Lower leg skin (tissue), 4 donors: ENCODE measurements around the gene SLITRK2. TPM values are rescaled to one million over a fixed set of nuclear protein-coding genes. Genes with fewer than 3 reads are reported as not detected.

Experiments
- DNase-seq, 2 donors: peaks; one replicate each; pipeline ENCODE4 v3.0.0-alpha.2; 2019; ENCODE audit warnings: low spot score in 2 of 2
- H3K4me3 ChIP-seq: fragments of 200-600 bp; sonication (generic); 2 replicates; pipeline ENCODE4 v1.5.1; 2017; ENCODE audit warnings: mild to moderate bottlenecking, low read depth; ENCODE audit not compliant: poor library complexity, severe bottlenecking
- CTCF ChIP-seq, 3 donors: fragments of 450-650 bp; IDR thresholded peaks; one replicate each; pipeline ENCODE4 v1.5.1; 2016; ENCODE audit warnings: antibody characterized with exemption in 3 of 3, mild to moderate bottlenecking in 3 of 3, moderate library complexity in 2 of 3
- POLR2A ChIP-seq, 2 donors: fragments of 450-650 bp; IDR thresholded peaks; one replicate each; pipeline ENCODE4 v1.6.1; 2016 to 2017; ENCODE audit warnings: antibody characterized with exemption in 2 of 2, mild to moderate bottlenecking in 1 of 2, moderate library complexity in 1 of 2
- WGBS, 2 donors: methylation state at CpG; one replicate each; pipeline ENCODE4 v1.1.5; 2018; 5-methylcytosine and 5-hydroxymethylcytosine counted together
- intact Hi-C: fragments of 100-400 bp; cut with DNase I; formaldehyde crosslinking; loops from one replicate; pipeline ENCODE4 v1.15.0; 2023; ENCODE audit warnings: low total_unique reads
- total RNA-seq, 4 donors: library from RNA; depleted of rRNA; stranded (reverse); fragments of >200 nt; gene quantifications; one replicate each; pipeline ENCODE4 v1.1.0, GENCODE V29; 2016

The SLITRK2 gene
- total RNA-seq, 4 donors from 2014 or later, result 0.21 to 1.6 (median 1.0) TPM

- no peak for DNase-seq
- TF ChIP-seq CTCF (IDR thresholded peaks at IDR 0.05) (no peak), POLR2A (IDR thresholded peaks at IDR 0.05) (no peak)
- no peak overlapping the region for H3K4me3 ChIP-seq
- WGBS, 2 donors, result 20 to 29% methylated on average over 20 of the region's 20 CpGs
- intact Hi-C loops, result no loop called here
Measured at GRCh38 chrX:145816601-145817315, 871 bp upstream of the SLITRK2 start.

GRCh38 chrX:145818186-145819113 is 821 bp downstream of the SLITRK2 start:
- H3K4me3 ChIP-seq, result no peak overlapping the region
- TF ChIP-seq POLR2A (IDR thresholded peaks at IDR 0.05) (no peak), CTCF (IDR thresholded peaks at IDR 0.05) (no peak)
- DNase-seq, result no peak
- WGBS, 2 donors, result 0 to 26% methylated on average over 17 to 63 of the region's 70 CpGs
- intact Hi-C loops, result no loop called here

GRCh38 chrX:145820825-145821224 is 3.2 kb downstream of the SLITRK2 start:
- no peak for DNase-seq
- TF ChIP-seq POLR2A (IDR thresholded peaks at IDR 0.05), result no peak
- no peak for TF ChIP-seq CTCF (IDR thresholded peaks at IDR 0.05)
- no peak overlapping the region for H3K4me3 ChIP-seq
- 14% methylated on average over 1 of the region's 1 CpG; no CpG with 5 or more reads in 1 of the 2 donors for WGBS, 2 donors
- intact Hi-C loops, result no loop called here

- H3K4me3 ChIP-seq, result no peak overlapping the region
- intact Hi-C loops, result no loop called here
- no peak for TF ChIP-seq POLR2A (IDR thresholded peaks at IDR 0.05)
- TF ChIP-seq CTCF (IDR thresholded peaks at IDR 0.05), result no peak
- DNase-seq, result no peak
- WGBS, 2 donors, result 2 to 27% methylated on average over 7 to 29 of the region's 30 CpGs
Measured at GRCh38 chrX:145821291-145821897, 3.8 kb downstream of the SLITRK2 start.

GRCh38 chrX:145821898-145822571 is 4.4 kb downstream of the SLITRK2 start:
- WGBS, 2 donors, result 31 to 48% methylated on average over 33 of the region's 33 CpGs
- no peak for DNase-seq
- TF ChIP-seq POLR2A (IDR thresholded peaks at IDR 0.05), result no peak
- no peak for TF ChIP-seq CTCF (IDR thresholded peaks at IDR 0.05)
- H3K4me3 ChIP-seq, result no peak overlapping the region
- intact Hi-C loops, result no loop called here
